KBM-7 (cell line): ENCODE data around the gene MTA2.
"Not testable (repeated sequence)": the region's sequence is repeated elsewhere in the genome, so short reads cannot be mapped to it uniquely, and the experiment has no call there.

Source experiments
- DNase-seq: peaks from one replicate; pipeline ENCODE4 v3.0.0-alpha.2; 2015
- in situ Hi-C: fragments of 300-500 bp; cut with MboI; formaldehyde crosslinking; loops from 2 replicates; pipeline ENCODE4 v1.14.3; 2020; ENCODE audit warnings: low sequenced_read_pairs, low pct_unique_long_range_greater_than_20kb, mixed read lengths

The MTA2 gene

DNA sequence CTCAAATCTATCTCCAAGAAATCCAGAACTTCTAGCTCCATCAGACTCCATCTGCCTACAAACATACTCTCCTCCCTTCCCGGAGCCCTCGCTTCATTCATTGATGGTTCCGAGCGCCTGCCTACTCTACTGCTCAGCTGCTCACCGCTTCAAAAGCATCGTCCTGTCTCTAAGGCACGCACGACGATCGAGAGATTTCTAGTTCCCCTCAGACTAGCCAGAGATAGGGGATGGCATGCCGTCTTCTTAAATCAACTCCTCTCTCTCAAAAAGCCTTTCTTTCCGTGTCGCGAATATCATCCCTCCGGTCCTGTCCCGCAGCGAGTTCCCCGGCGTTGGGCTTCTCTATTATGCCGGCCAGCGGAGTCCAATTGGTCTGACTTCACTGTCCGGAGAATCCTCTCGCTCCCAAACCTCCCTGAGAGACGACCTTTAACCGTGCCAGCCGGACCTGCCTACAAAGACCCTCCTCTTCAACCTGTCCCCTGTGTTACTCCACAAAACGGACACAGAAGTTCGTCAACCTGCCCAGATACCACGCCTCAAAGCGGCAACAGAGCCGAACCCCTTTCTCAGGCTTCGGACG lies 28.6 kb downstream of the MTA2 start:
- in situ Hi-C loops = no loop called here
- peak; percentile 30 for DNase-seq

DNA sequence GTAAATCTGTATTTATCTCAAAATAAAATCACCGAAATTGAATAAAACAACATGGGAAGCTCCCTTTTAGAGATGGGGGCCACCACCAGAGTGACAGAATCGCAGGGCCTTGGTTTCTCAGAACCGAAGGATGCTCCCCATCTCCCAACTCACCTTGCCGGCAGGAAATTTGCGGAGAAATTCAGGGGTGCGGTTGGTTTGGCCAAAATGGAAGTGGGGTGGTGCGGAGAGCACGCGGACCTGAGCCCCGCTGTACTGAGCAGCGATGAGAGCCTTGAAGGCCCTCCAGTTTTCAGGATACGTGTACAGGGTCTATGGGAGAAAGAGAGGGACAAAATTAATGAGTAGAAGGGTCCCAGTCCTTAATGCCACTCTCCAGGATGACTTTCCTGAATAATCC lies 29.2 kb downstream of the MTA2 start:
- in situ Hi-C loops = no loop called here
- no peak for DNase-seq

DNA sequence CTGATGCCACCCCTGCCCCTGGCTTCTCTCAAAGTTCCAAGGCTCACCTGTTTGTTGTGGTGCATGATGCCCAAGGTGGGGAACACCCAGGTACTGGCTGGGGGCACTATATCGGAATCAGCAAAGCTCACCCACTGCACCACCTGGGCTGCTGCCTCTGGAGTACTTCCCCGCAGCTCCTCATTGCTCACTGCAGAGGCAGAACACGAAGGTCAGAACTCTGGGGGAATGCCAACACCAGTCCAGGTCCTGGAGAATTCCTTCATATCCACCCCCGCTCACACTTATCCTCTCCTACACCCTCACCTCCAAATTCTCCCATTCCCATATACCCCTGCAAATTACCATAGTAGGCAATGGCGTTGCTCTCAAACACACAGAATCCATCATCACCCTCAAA lies 30.2 kb downstream of the MTA2 start:
- in situ Hi-C loops, DNase-seq: not testable (repeated sequence)

DNA sequence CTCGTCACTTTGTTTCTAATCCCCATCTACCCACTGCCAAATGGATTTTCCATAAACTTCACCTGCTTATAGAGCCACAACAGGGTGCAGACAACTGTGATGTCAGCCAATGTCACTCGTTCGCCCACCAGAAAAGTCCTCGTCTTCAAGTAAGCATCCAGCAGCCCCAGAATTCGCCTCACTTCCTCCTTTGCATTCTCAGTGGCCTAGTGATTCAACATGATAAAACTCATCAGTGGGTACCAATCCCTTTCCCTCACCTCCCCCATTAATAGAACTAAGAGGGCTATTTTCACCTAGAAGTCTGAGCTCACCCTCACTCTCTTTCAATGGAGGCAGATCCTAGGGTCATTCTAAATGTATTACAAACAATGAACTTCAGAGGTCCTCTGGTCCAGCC lies 30.8 kb downstream of the MTA2 start:
- DNase-seq, in situ Hi-C loops: not testable (repeated sequence)

DNA sequence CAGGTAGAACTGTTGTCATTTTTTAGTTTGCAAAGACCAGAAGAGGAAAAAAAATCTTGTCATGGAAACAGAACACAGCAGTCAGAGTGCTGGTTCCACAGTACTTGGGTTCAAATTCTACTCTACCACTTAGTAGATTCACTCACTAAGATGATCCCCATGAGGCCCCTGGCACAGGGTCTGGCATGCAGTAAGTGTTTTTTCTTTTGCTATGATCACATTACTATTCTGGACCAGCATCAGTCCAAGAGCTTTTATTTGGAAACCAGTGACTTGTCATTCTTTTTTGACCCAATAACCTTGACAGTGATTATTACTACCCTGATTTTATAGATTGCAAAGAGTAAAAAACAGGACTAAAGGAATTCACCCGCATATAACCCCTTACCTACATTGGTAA lies 32.1 kb downstream of the MTA2 start:
- DNase-seq = no peak
- in situ Hi-C loops = no loop called here

DNA sequence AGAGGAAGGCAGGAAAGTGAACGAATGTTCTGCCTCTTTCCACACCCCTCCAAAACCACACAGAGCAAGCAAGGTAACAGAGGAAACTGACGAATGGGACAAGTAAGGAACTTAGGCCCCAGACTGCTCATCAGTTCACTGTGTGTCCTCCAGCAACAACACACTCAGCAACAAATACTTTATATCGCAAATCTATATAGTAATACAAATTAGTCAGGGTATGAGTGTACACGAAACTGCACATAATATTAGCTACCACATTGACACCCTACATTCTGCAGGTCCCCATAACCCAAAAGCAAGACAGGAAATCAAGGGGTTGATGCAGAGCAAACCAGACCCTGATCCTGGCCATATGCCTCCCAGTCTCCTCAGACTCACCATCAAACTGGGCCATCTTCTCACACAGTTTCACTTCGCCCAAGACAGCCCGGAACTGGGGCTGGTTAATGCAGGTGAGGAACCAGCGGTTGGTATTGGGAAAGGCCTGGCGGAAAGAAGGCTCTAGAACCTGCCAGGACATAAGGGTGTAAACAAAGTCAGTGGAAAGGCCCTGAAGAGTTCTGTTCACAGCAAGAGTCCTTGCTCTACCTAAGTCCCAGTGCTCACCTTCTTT lies 34.5 kb downstream of the MTA2 start:
- DNase-seq = no peak
- in situ Hi-C loops = no loop called here

DNA sequence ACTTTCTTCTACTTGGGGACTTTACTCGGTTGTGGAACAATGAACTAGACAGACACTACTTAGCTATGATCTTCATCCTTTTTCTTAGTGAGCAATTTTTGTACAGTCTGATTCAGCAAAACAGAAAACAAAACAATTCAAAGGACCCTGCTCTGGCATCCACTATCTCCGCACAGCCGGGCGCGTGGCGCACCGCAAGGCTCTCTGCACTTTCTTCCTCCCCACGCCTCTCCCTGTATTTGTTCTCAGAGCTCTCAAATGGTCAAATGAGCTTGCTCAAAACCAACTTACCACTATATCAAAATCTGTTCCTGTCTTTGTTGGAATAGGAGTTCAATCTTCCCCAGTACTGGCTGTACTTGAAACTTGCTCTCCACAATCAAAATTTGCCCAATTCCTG lies 35.4 kb downstream of the MTA2 start:
- in situ Hi-C loops = no loop called here
- no peak for DNase-seq

DNA sequence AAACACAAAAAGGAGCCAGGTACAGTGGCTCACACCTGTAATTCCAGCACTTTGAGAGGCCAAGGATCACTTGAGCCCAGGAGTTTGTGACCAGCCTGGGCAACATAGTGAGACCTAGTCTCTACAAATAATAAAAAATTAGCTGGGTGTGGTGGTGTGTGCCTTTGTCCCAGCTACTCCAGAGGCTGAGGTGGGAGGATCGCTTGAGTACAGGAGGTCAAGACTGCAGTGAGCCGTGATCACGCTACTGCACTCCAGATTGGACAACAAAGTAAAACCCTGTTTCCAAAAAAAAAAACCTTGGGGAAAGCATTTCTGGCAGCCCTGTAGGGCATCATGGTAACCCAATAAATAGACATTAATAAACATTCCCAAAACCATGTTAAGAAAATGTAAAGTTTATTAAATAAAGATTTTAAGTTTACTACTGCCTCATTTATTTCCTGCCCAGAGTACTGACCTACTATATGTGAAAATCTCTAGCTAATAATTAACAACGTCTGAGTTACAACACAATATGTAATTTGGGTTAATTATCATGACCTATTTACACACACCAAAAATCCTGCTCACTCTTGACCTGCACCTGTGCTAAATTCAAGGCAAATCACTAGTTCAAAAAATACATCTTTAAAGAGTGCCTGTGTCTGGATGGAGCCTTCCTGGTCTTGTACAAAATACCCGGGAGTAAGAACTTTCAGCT lies 36.4 kb downstream of the MTA2 start:
- in situ Hi-C loops = no loop called here

DNA sequence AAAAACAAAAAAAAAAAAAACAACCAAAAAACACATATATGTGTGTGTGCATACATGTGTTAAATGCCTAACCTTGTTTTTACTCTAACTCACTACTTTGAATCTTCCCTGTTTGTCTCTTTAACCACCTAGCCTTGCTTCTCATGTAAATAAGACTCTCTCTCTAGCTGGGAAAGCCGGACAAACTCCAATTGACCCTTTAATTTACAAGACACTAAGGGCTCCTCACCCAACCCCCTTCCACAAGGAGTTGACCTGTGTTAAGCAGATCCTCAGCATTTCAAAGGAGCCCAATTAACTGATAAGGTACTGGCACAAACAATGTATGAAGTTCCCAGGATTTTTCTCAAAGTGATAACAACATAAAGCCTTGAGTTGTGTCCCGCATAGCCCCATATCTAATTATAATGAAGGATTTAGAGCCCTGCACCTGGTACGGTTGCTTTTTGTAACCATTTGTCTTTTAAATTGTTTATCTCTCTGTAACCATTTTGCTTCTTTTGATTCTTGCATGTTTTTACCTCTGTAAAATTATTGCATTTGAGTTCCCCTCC lies 39.9 kb downstream of the MTA2 start:
- in situ Hi-C loops, DNase-seq: not testable (repeated sequence)

More for the DNA sequence above, 36.4 kb downstream of the MTA2 start:
- no peak for DNase-seq

DNA sequence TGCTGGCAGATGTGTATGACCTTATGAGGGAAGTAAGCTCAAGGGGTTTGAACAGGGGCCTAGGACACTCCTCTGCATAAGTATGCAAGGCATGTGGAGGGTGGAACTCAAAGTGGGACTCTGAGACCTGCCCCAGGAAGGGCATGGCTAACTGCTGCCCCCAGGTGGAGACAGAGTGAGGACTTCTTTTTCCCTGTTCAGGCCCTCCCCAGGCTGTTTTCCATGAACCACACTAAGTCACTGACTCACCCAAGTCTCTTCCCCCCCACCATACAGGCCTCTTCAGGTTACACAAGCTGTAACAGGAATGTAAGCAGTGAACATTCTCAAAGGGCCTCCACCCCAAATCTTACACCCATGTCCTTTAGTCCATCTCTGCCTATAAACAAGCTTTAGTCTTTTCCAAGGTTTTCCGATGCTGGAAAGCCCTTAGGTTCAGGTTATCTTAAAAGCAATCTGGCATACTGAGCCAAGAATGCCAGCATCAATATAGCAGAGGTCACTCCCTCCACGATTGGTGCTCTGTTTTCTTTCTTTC lies 41.0 kb downstream of the MTA2 start:
- DNase-seq = peak; percentile 93
- in situ Hi-C loops = no loop called here

DNA sequence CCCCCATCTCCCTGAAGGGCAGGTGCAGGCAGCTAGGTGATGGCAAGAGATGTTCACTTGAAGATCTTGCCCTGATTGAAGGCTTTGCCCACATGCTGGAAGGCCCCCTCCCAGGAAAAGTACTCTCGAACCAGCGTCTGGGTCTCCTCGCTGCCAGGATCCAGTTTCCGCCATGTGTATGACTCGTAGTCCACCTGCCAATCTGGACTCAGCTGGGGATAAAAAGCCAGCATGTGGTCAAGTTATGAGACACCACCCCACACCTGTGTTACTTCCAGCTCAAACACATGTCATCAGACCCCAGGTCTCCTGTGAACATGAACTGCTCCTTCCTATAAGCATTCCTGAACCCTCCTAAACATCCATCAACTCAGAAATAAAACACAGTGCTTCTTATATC lies 42.0 kb downstream of the MTA2 start:
- DNase-seq, in situ Hi-C loops: not testable (repeated sequence)

DNA sequence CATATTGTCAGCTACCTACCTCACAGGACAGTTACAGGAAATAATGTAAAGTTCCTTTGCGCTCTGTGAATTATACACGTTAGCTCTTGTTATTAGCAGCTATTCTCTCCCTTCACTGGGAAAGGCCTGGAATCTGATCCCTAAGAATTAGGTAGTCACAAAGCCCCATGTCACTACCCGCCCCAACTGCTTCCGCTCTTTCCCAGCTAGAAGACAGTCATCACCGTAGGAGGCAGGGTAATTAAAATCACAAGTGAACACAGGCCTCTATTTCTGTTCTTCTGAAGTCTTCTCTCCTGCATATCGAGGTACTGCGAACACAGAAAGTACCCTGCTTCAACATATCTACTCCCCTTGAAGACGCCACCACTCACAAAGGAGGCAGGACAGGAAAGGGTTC lies 42.5 kb downstream of the MTA2 start:
- in situ Hi-C loops = no loop called here
- DNase-seq = no peak

DNA sequence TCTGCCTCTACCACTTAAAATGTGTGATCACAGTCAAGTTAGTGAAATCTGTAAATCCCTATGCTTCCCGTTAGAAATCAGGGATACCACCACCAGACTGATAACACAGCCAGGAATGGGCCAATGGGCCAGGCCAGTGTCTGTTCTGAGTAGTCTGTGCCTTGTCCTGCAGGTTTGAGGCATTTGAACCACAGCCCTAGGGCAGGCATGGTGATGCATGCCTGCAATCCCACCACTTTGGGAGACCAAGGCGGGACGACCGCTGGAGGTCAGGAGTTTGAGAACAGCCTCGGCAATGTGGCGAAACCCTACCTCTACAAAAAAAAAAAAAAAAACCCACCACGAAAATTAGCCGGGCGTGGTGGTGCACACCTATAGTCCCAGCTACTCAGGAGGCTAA lies 43.0 kb downstream of the MTA2 start:
- in situ Hi-C loops = no loop called here
- no peak for DNase-seq

DNA sequence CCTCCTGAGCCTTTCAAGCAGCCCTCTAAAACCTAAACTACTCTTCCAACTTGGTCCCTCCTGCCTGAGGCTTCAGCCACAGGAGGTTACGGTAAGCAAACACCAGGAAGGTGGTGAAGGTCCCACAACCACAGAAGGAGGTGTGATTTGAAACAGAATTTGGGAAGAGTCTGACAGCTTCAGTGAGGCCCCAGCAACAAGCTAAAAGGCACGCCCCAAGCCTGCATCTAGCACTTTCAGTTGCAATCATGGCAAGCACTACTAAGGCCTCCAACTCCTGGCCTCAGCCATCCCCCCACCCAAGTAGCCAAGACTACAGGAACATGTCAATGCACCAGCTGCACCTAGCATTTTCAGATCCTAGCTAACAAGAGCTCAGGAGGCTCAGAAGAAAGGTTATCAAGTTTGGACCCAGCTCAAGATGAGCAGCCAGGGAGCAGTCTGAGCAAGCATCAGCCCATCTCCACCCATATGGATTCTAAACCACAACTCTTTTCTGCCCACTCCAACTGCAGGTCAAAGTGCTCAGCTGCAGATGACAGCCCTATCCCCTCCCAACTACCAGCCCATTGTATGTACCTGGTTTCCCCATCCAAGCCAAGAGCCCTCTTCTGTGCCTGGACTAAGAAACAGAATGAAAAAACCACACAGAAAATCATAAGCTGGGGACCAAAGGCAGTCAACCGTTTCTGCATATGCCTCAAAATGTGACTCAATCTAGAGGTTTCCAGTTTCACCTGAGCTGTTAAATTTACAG lies 44.6 kb downstream of the MTA2 start:
- in situ Hi-C loops = no loop called here
- DNase-seq = no peak

DNA sequence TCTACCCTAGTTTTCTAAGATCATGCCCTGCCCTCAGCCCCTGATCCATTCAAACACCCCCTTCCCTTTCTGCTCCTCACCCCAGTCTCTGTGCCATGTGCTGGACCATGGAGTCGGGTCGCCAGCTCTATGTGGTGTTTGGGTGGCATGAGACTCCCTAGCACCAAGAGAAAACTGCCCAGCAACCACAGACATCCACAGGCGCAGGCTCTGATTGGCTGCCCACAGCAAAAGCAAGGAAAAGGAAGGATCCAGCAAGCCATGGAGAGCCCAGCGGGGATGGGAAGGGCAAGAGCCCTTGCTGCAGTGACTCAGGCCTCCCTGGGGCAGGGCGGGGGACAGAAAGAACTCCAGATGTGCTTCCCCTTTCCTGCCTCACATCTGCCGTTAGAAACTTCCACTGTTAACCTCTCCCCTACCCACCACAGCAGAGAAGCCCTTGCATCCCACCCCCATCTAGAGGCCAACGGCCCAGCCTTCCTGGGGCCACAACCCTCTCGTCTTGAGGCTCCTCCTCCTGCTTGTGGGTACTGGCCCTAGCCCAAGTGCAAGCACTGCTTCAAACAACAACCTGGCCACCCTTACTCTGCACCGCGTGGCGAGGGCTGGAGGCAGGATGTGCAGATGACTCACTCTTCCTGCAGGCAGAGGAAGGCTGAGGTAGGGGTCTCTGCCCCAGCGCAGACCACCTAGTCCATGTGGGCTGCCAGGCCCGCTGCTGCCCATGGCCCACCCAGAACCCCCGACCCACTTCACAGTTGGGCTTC lies 45.4 kb downstream of the MTA2 start:
- in situ Hi-C loops = no loop called here
- DNase-seq = peak; percentile 99

DNA sequence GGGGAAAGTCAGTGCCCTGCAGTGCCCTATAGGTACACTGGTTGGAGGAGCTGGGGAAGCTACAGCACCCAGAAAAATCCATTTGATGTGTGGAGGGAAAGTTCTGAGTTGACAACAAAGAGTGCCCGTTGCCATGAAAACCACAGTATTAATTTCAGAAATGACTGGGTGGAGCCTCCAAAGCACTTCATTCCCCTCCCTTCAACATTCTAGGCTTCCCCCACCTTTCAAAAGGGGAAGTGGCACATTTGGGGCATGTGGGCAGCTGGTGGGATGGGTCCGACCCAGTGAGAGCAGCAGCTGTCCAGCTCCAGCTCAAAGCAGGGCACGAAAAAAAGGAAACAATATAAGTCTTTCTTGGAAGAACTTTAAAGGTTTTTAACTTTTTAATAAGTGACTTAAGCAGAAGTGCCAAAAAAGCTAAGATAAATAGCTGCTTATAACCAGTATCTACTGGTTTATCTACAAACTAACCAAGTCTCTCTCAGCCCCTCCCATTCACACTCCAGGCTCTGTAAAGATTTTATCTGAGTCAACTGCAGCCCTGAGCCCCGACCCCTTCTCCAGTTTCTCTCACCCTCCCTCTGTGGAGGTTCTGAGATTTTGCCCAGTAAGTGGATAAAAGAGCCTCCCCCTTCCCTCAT lies 46.1 kb downstream of the MTA2 start:
- in situ Hi-C loops = no loop called here
- DNase-seq = peak; percentile 96

DNA sequence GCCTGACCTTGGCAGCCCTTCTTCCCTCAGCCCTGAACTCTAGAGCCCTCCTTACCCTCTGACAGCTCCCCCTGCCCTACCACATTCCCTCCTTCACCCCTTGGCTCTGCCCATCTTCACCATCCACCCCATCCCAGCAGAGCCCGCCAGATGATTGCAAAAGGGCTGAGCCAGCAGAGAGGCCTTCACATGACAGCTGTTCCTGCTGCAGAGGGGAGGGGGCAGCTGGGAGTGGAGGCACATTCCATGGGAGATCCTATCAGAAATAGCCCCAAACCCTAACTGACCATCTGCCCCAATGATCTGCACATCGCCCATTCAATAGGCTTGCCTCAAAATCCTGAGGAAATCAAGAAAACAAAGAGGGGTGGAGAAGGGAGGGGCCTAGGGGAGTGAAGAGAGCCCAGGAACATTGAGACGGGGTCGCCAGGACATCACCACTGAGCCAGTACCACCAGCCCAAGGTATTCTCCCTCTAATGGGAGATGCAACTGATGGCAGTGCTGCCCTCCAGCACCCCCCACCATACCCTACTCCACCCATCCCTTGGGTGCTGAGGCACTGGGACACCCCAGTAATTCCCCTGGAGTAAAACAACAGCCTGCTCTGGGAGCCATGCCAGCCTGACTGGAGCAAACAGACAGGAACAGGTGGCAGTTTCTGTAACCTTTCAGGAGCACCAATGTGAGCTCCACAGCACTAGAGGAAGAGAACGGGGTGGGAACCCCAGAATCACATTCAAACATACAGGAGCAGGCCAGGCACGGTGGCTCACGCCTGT lies 47.1 kb downstream of the MTA2 start:
- DNase-seq = no peak
- in situ Hi-C loops = no loop called here
